ENCODE measurements around the gene UBR2. TPM values are rescaled to one million over a fixed set of nuclear protein-coding genes. Genes with fewer than 3 reads are reported as not detected.
A peak's percentile ranks its signal among the peaks of the same experiment; 100 is the strongest.

Gene UBR2
- total RNA-seq, 2 experiments from 2014 or later: 31.4 to 32.5 TPM

- Mint-ChIP-seq H3K27me3 (no peaks in the 10 kb centered on the region), H3K36me3 (no peaks in the 10 kb centered on the region), H3K4me1 (ENCODE audit: low read depth) (peaks cover 4% of the 10 kb centered on the region), H3K4me3 (no peak overlapping the region), H3K27ac (no peak overlapping the region), H3K9me3 (no peaks in the 10 kb centered on the region)
- ChIA-PET POLR2A (interaction anchor here (1.4 kb wide), 1 partner anchor 10 kb away, joined by 3 read pairs; no protein-coding TSS in a partner anchor), CTCF (interaction anchor here (0.8 to 3.5 kb wide), 20 partner anchors 9 to 301 kb away, joined by 3 to 42 read pairs (median 8); partner anchors contain the start of gene UBR2)
- DNase-seq: no peak
- intact Hi-C loops (cut with micrococcal nuclease): loop anchor here (5.0 kb wide), 1 partner anchor 268 kb away; no protein-coding TSS in a partner anchor
Observed at GRCh38 chr6:42530751-42531150, 33.1 kb upstream of the UBR2 start.

GRCh38 chr6:42532038-42532669 is 31.7 kb upstream of the UBR2 start:
- Mint-ChIP-seq H3K36me3 (no peaks in the 10 kb centered on the region), H3K4me1 (ENCODE audit: low read depth) (peaks cover 4% of the 10 kb centered on the region), H3K27ac (no peak overlapping the region), H3K9me3 (no peaks in the 10 kb centered on the region), H3K27me3 (no peaks in the 10 kb centered on the region), H3K4me3 (no peak overlapping the region)
- POLR2A ChIA-PET: interaction anchor here (1.4 kb wide), 1 partner anchor 11 kb away, joined by 3 read pairs; no protein-coding TSS in a partner anchor
- intact Hi-C loops (cut with micrococcal nuclease): loop anchor here (5.0 kb wide), 1 partner anchor 270 kb away; no protein-coding TSS in a partner anchor
- DNase-seq: no peak
- CTCF ChIA-PET: interaction anchor here (0.8 to 3.5 kb wide), 41 partner anchors 10 to 449 kb away, joined by 3 to 42 read pairs (median 4); no protein-coding TSS in a partner anchor

GRCh38 chr6:42533794-42534193 is 30.0 kb upstream of the UBR2 start:
- POLR2A ChIA-PET: no interaction called here
- intact Hi-C loops (cut with micrococcal nuclease): loop anchor here (5.0 kb wide), 1 partner anchor 271 kb away; no protein-coding TSS in a partner anchor

GRCh38 chr6:42537536-42537935 is 26.3 kb upstream of the UBR2 start:
- intact Hi-C loops (cut with micrococcal nuclease): no loop called here
- Mint-ChIP-seq H3K27ac (no peak overlapping the region), H3K9me3 (no peaks in the 10 kb centered on the region), H3K36me3 (no peaks in the 10 kb centered on the region), H3K27me3 (no peaks in the 10 kb centered on the region), H3K4me1 (ENCODE audit: low read depth) (no peaks in the 10 kb centered on the region), H3K4me3 (no peak overlapping the region)
- DNase-seq: no peak
- CTCF ChIA-PET: interaction anchor here (1.8 to 3.9 kb wide), 2 partner anchors 10 to 323 kb away, joined by 4 to 36 read pairs; no protein-coding TSS in a partner anchor
- POLR2A ChIA-PET: no interaction called here

More at GRCh38 chr6:42533794-42534193, 30.0 kb upstream of the UBR2 start:
- Mint-ChIP-seq H3K36me3 (no peaks in the 10 kb centered on the region), H3K9me3 (no peaks in the 10 kb centered on the region), H3K27me3 (no peaks in the 10 kb centered on the region), H3K4me1 (ENCODE audit: low read depth) (peaks cover 4% of the 10 kb centered on the region), H3K27ac (no peak overlapping the region), H3K4me3 (no peak overlapping the region)
- CTCF ChIA-PET: interaction anchor here (0.7 to 3.5 kb wide), 7 partner anchors 14 to 1017 kb away, joined by 3 to 42 read pairs (median 6); no protein-coding TSS in a partner anchor
- no peak for DNase-seq

- H3K27me3 Mint-ChIP-seq: no peaks in the 10 kb centered on the region
- no peaks in the 10 kb centered on the region for H3K9me3 Mint-ChIP-seq
- H3K27ac Mint-ChIP-seq: no peak overlapping the region
- H3K36me3 Mint-ChIP-seq: no peaks in the 10 kb centered on the region
- CTCF ChIA-PET: interaction anchor here (3.9 kb wide), 1 partner anchor 9 kb away, joined by 36 read pairs; no protein-coding TSS in a partner anchor
- POLR2A ChIA-PET: no interaction called here
- H3K4me1 Mint-ChIP-seq (ENCODE audit: low read depth): no peaks in the 10 kb centered on the region
- no peak for DNase-seq
- H3K4me3 Mint-ChIP-seq: no peak overlapping the region
- intact Hi-C loops (cut with micrococcal nuclease): no loop called here
Observed at GRCh38 chr6:42539135-42539534, 24.7 kb upstream of the UBR2 start.

GRCh38 chr6:42545226-42545773 is 18.5 kb upstream of the UBR2 start:
- Mint-ChIP-seq H3K4me3 (no peak overlapping the region), H3K4me1 (ENCODE audit: low read depth) (peaks cover 23% of the 10 kb centered on the region), H3K27ac (no peak overlapping the region), H3K9me3 (no peaks in the 10 kb centered on the region), H3K36me3 (no peaks in the 10 kb centered on the region), H3K27me3 (peaks cover 3% of the 10 kb centered on the region)
- POLR2A ChIA-PET: interaction anchor here (0.6 to 0.7 kb wide), 2 partner anchors 18 to 164 kb away, joined by 3 to 4 read pairs; no protein-coding TSS in a partner anchor
- intact Hi-C loops (cut with micrococcal nuclease): loop anchor here (5.0 kb wide), 2 partner anchors 93 to 328 kb away; partner anchors contain the start of genes MRPS10 and TRERF1
- DNase-seq: no peak
- CTCF ChIA-PET: interaction anchor here (0.6 to 4.1 kb wide), 4 partner anchors 13 to 281 kb away, joined by 3 to 120 read pairs (median 6); partner anchors contain the start of gene UBR2

GRCh38 chr6:42547407-42548329 is 16.2 kb upstream of the UBR2 start:
- CTCF ChIA-PET: interaction anchor here (0.6 to 4.1 kb wide), 122 partner anchors 9 to 763 kb away, joined by 3 to 120 read pairs (median 6); partner anchors contain the start of genes MRPS10, TBCC and UBR2
- intact Hi-C loops (cut with micrococcal nuclease): loop anchor here (2.0 to 5.0 kb wide), 3 partner anchors 95 to 330 kb away; partner anchors contain the start of genes MRPS10 and TRERF1
- Mint-ChIP-seq H3K27ac (no peak overlapping the region), H3K36me3 (no peaks in the 10 kb centered on the region), H3K4me3 (peak overlapping the region; percentile 62), H3K27me3 (peaks cover 4% of the 10 kb centered on the region), H3K4me1 (ENCODE audit: low read depth) (peaks cover 23% of the 10 kb centered on the region), H3K9me3 (no peaks in the 10 kb centered on the region)
- DNase-seq: peak; percentile 92
- POLR2A ChIA-PET: interaction anchor here (0.7 to 1.4 kb wide), 6 partner anchors 16 to 333 kb away, joined by 3 to 7 read pairs (median 4); no protein-coding TSS in a partner anchor

- CTCF ChIA-PET: interaction anchor here (0.6 to 1.4 kb wide), 3 partner anchors 290 to 723 kb away, joined by 3 to 5 read pairs (median 3); no protein-coding TSS in a partner anchor
- peaks cover 25% of the 10 kb centered on the region for H3K4me1 Mint-ChIP-seq (ENCODE audit: low read depth)
- POLR2A ChIA-PET: interaction anchor here (0.6 kb wide), 1 partner anchor 231 kb away, joined by 3 read pairs; no protein-coding TSS in a partner anchor
Observed at GRCh38 chr6:42550277-42550676, 13.6 kb upstream of the UBR2 start.

GRCh38 chr6:42551217-42551616 is 12.6 kb upstream of the UBR2 start:
- no peaks in the 10 kb centered on the region for H3K36me3 Mint-ChIP-seq
- peaks cover 4% of the 10 kb centered on the region for H3K27me3 Mint-ChIP-seq
- ChIA-PET CTCF (interaction anchor here (0.8 to 1.1 kb wide), 5 partner anchors 19 to 477 kb away, joined by 3 to 5 read pairs (median 3); no protein-coding TSS in a partner anchor), POLR2A (no interaction called here)
- H3K9me3 Mint-ChIP-seq: peaks cover 6% of the 10 kb centered on the region
- no peak overlapping the region for H3K4me3 Mint-ChIP-seq
- H3K4me1 Mint-ChIP-seq (ENCODE audit: low read depth): peaks cover 29% of the 10 kb centered on the region
- no peak overlapping the region for H3K27ac Mint-ChIP-seq
- DNase-seq: no peak
- intact Hi-C loops (cut with micrococcal nuclease): no loop called here

More at GRCh38 chr6:42550277-42550676, 13.6 kb upstream of the UBR2 start:
- intact Hi-C loops (cut with micrococcal nuclease): no loop called here
- H3K27ac Mint-ChIP-seq: peak overlapping the region; percentile 51
- H3K9me3 Mint-ChIP-seq: peaks cover 6% of the 10 kb centered on the region
- DNase-seq: no peak
- H3K27me3 Mint-ChIP-seq: peaks cover 4% of the 10 kb centered on the region
- no peaks in the 10 kb centered on the region for H3K36me3 Mint-ChIP-seq
- H3K4me3 Mint-ChIP-seq: no peak overlapping the region

GRCh38 chr6:42552380-42552779 is 11.4 kb upstream of the UBR2 start:
- Mint-ChIP-seq H3K27ac (no peak overlapping the region), H3K4me1 (ENCODE audit: low read depth) (peaks cover 23% of the 10 kb centered on the region), H3K27me3 (peaks cover 4% of the 10 kb centered on the region), H3K4me3 (no peak overlapping the region), H3K9me3 (peaks cover 6% of the 10 kb centered on the region), H3K36me3 (no peaks in the 10 kb centered on the region)
- no peak for DNase-seq
- intact Hi-C loops (cut with micrococcal nuclease): no loop called here
- POLR2A ChIA-PET: no interaction called here
- CTCF ChIA-PET: interaction anchor here (0.7 to 1.2 kb wide), 3 partner anchors 11 to 291 kb away, joined by 3 read pairs; no protein-coding TSS in a partner anchor

Measured in activated CD4-positive, alpha-beta memory T cell treated with anti-CD3 and anti-CD28 coated beads for 36 hours (primary cell).